B cell (primary cell): ENCODE results near the gene CECR2.

Experiments
- EZH2 ChIP-seq: IDR thresholded peaks from 2 replicates; pipeline ENCODE4 v1.6.1; 2012; ENCODE audit warnings: borderline replicate concordance, low read depth, mild to moderate bottlenecking, moderate library complexity, low read length; ENCODE audit not compliant: insufficient read depth, poor library complexity, severe bottlenecking
- TF ChIP-seq, protein P1 (sequence below): fragments of 200-600 bp; IDR thresholded peaks from one replicate; pipeline ENCODE4 v1.8.0; 2022; ENCODE audit warnings: antibody characterized with exemption, mild to moderate bottlenecking

DNA sequence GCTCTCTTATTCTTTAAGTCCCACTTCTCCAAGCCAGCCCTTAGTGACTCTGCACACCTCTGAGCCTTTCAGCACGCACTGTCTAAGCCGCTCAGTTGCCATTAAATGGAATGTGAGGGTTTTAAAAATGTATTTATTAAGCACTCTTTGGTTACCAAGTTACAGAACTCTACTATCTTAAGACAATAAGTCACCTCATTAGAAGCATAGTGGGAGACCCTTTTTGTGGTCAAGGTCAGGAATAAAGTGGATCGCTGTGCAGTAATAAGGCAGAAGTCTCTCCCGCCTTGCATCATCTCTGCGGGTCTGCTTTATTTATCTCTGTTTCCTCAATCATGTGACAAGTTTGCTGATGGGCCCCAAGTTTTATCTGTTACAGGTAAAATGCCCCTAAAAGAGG is 205.9 kb downstream of the CECR2 start:
- TF ChIP-seq, protein P1, sequence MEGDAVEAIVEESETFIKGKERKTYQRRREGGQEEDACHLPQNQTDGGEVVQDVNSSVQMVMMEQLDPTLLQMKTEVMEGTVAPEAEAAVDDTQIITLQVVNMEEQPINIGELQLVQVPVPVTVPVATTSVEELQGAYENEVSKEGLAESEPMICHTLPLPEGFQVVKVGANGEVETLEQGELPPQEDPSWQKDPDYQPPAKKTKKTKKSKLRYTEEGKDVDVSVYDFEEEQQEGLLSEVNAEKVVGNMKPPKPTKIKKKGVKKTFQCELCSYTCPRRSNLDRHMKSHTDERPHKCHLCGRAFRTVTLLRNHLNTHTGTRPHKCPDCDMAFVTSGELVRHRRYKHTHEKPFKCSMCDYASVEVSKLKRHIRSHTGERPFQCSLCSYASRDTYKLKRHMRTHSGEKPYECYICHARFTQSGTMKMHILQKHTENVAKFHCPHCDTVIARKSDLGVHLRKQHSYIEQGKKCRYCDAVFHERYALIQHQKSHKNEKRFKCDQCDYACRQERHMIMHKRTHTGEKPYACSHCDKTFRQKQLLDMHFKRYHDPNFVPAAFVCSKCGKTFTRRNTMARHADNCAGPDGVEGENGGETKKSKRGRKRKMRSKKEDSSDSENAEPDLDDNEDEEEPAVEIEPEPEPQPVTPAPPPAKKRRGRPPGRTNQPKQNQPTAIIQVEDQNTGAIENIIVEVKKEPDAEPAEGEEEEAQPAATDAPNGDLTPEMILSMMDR, result no peak
- no peak for TF ChIP-seq EZH2
